ENCODE results near the gene TMEM176A.

DNA sequence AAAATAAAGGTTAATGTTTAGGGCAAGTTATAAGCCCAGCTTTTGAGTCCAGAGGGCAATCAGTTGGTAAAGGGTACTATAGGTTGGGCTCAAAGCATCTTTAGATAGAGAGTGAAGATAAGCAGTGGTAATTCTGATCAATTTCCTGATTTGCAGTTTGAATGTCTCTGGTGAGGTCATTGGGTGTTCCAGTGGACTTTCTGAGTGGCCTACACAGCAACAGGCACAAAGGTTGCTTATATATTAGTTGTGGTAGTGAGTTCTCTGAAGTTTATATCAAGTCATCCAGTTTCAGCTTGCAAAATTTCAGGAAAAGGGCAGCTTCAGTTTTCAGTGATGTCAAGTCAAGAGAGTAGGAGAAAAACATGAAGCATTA lies 34.2 kb upstream of the TMEM176A start:
- TF ChIP-seq, protein P1, sequence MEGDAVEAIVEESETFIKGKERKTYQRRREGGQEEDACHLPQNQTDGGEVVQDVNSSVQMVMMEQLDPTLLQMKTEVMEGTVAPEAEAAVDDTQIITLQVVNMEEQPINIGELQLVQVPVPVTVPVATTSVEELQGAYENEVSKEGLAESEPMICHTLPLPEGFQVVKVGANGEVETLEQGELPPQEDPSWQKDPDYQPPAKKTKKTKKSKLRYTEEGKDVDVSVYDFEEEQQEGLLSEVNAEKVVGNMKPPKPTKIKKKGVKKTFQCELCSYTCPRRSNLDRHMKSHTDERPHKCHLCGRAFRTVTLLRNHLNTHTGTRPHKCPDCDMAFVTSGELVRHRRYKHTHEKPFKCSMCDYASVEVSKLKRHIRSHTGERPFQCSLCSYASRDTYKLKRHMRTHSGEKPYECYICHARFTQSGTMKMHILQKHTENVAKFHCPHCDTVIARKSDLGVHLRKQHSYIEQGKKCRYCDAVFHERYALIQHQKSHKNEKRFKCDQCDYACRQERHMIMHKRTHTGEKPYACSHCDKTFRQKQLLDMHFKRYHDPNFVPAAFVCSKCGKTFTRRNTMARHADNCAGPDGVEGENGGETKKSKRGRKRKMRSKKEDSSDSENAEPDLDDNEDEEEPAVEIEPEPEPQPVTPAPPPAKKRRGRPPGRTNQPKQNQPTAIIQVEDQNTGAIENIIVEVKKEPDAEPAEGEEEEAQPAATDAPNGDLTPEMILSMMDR (IDR thresholded peaks at IDR 0.05): no peak
- TF ChIP-seq POLR2A (IDR thresholded peaks at IDR 0.05): no peak
